ENCODE results near the gene HASPIN. TPM values are rescaled to one million over a fixed set of nuclear protein-coding genes. Genes with fewer than 3 reads are reported as not detected.

The HASPIN gene
- polyA plus RNA-seq, 3 donors = 0.05 TPM; not detected in 2

GRCh38 chr17:3750296-3750695 lies 26.6 kb downstream of the HASPIN start:
- intact Hi-C loops (cut with micrococcal nuclease) = no loop called here
- Mint-ChIP-seq H3K4me1 (peaks cover 17% of the 10 kb centered on the region), H3K27ac (no peak overlapping the region), H3K27me3 (ENCODE audit: low read depth in 3 of 3) (peaks cover 1 to 7% (median 5%) of the 10 kb centered on the region in 3 donors), H3K4me3 (no peak overlapping the region), H3K36me3 (no peaks in the 10 kb centered on the region), H3K9me3 (peaks cover 0 to 3% (median 0%) of the 10 kb centered on the region in 7 donors)
- Histone ChIP-seq H4K20me1 (ENCODE audit: insufficient read depth, low read length) (no peaks in the 10 kb centered on the region), H3K79me2 (ENCODE audit: insufficient read depth, low read length) (no peaks in the 10 kb centered on the region), H3K4me2 (replicated peaks; ENCODE audit: extremely low read depth, low read length, poor library complexity, severe bottlenecking) (no peak overlapping the region), H3K9me3 (replicated peaks in 1 of 2; ENCODE audit: control insufficient read depth in 1 of 2, insufficient read depth in 1 of 2, low read length in 2 of 2) (no peaks in the 10 kb centered on the region), H3K9ac (ENCODE audit: insufficient read depth, low read length, poor library complexity, severe bottlenecking) (no peak overlapping the region), H3K36me3 (replicated peaks in 1 of 2; ENCODE audit: control insufficient read depth in 1 of 2, insufficient read depth in 2 of 2, low read length in 2 of 2) (no peaks in the 10 kb centered on the region), H3K27me3 (ENCODE audit: control insufficient read depth in 2 of 2, insufficient read depth in 2 of 2, low read length in 2 of 2) (no peaks in the 10 kb centered on the region), H3K4me3 (replicated peaks in 1 of 3; ENCODE audit: low read depth in 2 of 3, low read length in 3 of 3) (no peak overlapping the region), H3K27ac (ENCODE audit: low read depth in 1 of 2, low read length in 2 of 2) (no peak overlapping the region), H2AFZ (ENCODE audit: insufficient read depth, low read depth, low read length, poor library complexity, severe bottlenecking) (peak overlapping the region; percentile 31), H3K4me1 (ENCODE audit: control insufficient read depth in 1 of 2, insufficient read depth in 2 of 2, low read length in 2 of 2) (peaks cover 10 to 14% of the 10 kb centered on the region in 2 donors)
- no peak for DNase-seq
- 97% methylated on average over 17 of the region's 17 CpGs for WGBS (ENCODE audit: insufficient coverage)
- TF ChIP-seq CTCF (IDR thresholded peaks at IDR 0.05) = no peak

GRCh38 chr17:3750926-3751325 lies 27.2 kb downstream of the HASPIN start:
- peaks cover 1 to 7% (median 7%) of the 10 kb centered on the region in 3 donors for H3K27me3 Mint-ChIP-seq (ENCODE audit: low read depth in 3 of 3)
- H3K36me3 Mint-ChIP-seq = no peaks in the 10 kb centered on the region
- Histone ChIP-seq H4K20me1 (ENCODE audit: insufficient read depth, low read length) (no peaks in the 10 kb centered on the region), H3K4me1 (ENCODE audit: control insufficient read depth in 1 of 2, insufficient read depth in 2 of 2, low read length in 2 of 2) (peaks cover 11 to 15% of the 10 kb centered on the region in 2 donors), H3K9ac (ENCODE audit: insufficient read depth, low read length, poor library complexity, severe bottlenecking) (no peak overlapping the region), H3K27me3 (ENCODE audit: control insufficient read depth in 2 of 2, insufficient read depth in 2 of 2, low read length in 2 of 2) (no peaks in the 10 kb centered on the region), H3K9me3 (replicated peaks in 1 of 2; ENCODE audit: control insufficient read depth in 1 of 2, insufficient read depth in 1 of 2, low read length in 2 of 2) (no peaks in the 10 kb centered on the region), H2AFZ (ENCODE audit: insufficient read depth, low read depth, low read length, poor library complexity, severe bottlenecking) (no peak overlapping the region), H3K36me3 (replicated peaks in 1 of 2; ENCODE audit: control insufficient read depth in 1 of 2, insufficient read depth in 2 of 2, low read length in 2 of 2) (no peaks in the 10 kb centered on the region), H3K4me3 (replicated peaks in 1 of 3; ENCODE audit: low read depth in 2 of 3, low read length in 3 of 3) (no peak overlapping the region), H3K4me2 (replicated peaks; ENCODE audit: extremely low read depth, low read length, poor library complexity, severe bottlenecking) (no peak overlapping the region), H3K79me2 (ENCODE audit: insufficient read depth, low read length) (no peaks in the 10 kb centered on the region), H3K27ac (ENCODE audit: low read depth in 1 of 2, low read length in 2 of 2) (no peak overlapping the region)
- peak overlapping the region in 1 of 7 donors; percentile 1 for H3K27ac Mint-ChIP-seq
- no peak for DNase-seq
- no peak overlapping the region for H3K4me3 Mint-ChIP-seq
- WGBS (ENCODE audit: insufficient coverage) = 85% methylated on average over 8 of the region's 8 CpGs
- intact Hi-C loops (cut with micrococcal nuclease) = no loop called here
- TF ChIP-seq CTCF (IDR thresholded peaks at IDR 0.05) = no peak
- peaks cover 20% of the 10 kb centered on the region for H3K4me1 Mint-ChIP-seq
- H3K9me3 Mint-ChIP-seq = peaks cover 0 to 3% (median 0%) of the 10 kb centered on the region in 7 donors

Data from CD14-positive monocyte (primary cell).